ENCODE data around the gene POLD1.

Gene POLD1

GRCh38 chr19:50447053-50447452 is 62.9 kb downstream of the POLD1 start:
- no peak for DNase-seq

GRCh38 chr19:50447750-50448149 is 63.6 kb downstream of the POLD1 start:
- no peak for DNase-seq

GRCh38 chr19:50449236-50449899 is 65.2 kb downstream of the POLD1 start:
- no peak for DNase-seq

GRCh38 chr19:50450369-50451222 is 66.4 kb downstream of the POLD1 start:
- DNase-seq = no peak

- no peak for DNase-seq
Observed at GRCh38 chr19:50451223-50451534, 67.0 kb downstream of the POLD1 start.

GRCh38 chr19:50453243-50453642 is 69.1 kb downstream of the POLD1 start:
- DNase-seq = no peak

GRCh38 chr19:50455992-50456391 is 71.8 kb downstream of the POLD1 start:
- no peak for DNase-seq

GRCh38 chr19:50457300-50457699 is 73.2 kb downstream of the POLD1 start:
- no peak for DNase-seq

- no peak for DNase-seq
Observed at GRCh38 chr19:50458396-50459066, 74.4 kb downstream of the POLD1 start.

GRCh38 chr19:50459067-50459456 is 74.9 kb downstream of the POLD1 start:
- no peak for DNase-seq

- DNase-seq = no peak
Observed at GRCh38 chr19:50459638-50460037, 75.5 kb downstream of the POLD1 start.

- peak; percentile 46 for DNase-seq
Observed at GRCh38 chr19:50460161-50460765, 76.1 kb downstream of the POLD1 start.

- DNase-seq = peak; percentile 65
Observed at GRCh38 chr19:50461066-50461875, 77.1 kb downstream of the POLD1 start.

- DNase-seq = no peak
Observed at GRCh38 chr19:50462970-50463369, 78.8 kb downstream of the POLD1 start.

- DNase-seq = no peak
Observed at GRCh38 chr19:50464348-50464747, 80.2 kb downstream of the POLD1 start.

- DNase-seq = no peak
Observed at GRCh38 chr19:50465000-50465399, 80.9 kb downstream of the POLD1 start.

GRCh38 chr19:50465986-50466705 is 82.0 kb downstream of the POLD1 start:
- DNase-seq = no peak

- DNase-seq = no peak
Observed at GRCh38 chr19:50466706-50467039, 82.5 kb downstream of the POLD1 start.

GRCh38 chr19:50467566-50467965 is 83.4 kb downstream of the POLD1 start:
- no peak for DNase-seq
